GM21529 (cell line): Measurements from ENCODE around the gene GPR33.
A peak's percentile ranks its signal among the peaks of the same experiment; 100 is the strongest.
"Not testable (repeated sequence)": the region's sequence is repeated elsewhere in the genome, so short reads cannot be mapped to it uniquely, and the experiment has no call there.

Experiments
- ATAC-seq: cut with Tn5 transposase; IDR thresholded peaks from one replicate; pipeline ENCODE4 v1.9.1; 2021; ENCODE audit not compliant: unreplicated experiment

GPR33 gene

GRCh38 chr14:31461545-31461944 lies 26.3 kb downstream of the GPR33 start:
- ATAC-seq = no peak

- ATAC-seq = no peak
Observed at GRCh38 chr14:31457665-31458659, 29.9 kb downstream of the GPR33 start.

GRCh38 chr14:31456841-31457664 lies 30.8 kb downstream of the GPR33 start, which contains the start of gene DTD2:
DTD2 (minus strand) TSS chr14:31457506; CDS start chr14:31457393, 113 bp downstream.
- ATAC-seq = peak; percentile 99

GRCh38 chr14:31449971-31450610 lies 37.7 kb downstream of the GPR33 start:
- no peak for ATAC-seq

GRCh38 chr14:31449136-31449535 lies 38.7 kb downstream of the GPR33 start:
- ATAC-seq = no peak

- no peak for ATAC-seq
Observed at GRCh38 chr14:31445703-31446102, 42.1 kb downstream of the GPR33 start.

- no peak for ATAC-seq
Observed at GRCh38 chr14:31442284-31442683, 45.6 kb downstream of the GPR33 start.

GRCh38 chr14:31441273-31442111 lies 46.3 kb downstream of the GPR33 start:
- no peak for ATAC-seq

- no peak for ATAC-seq
Observed at GRCh38 chr14:31440280-31440679, 47.6 kb downstream of the GPR33 start.

- ATAC-seq = no peak
Observed at GRCh38 chr14:31439561-31439960, 48.3 kb downstream of the GPR33 start.

GRCh38 chr14:31437045-31437691 lies 50.7 kb downstream of the GPR33 start:
- not testable (repeated sequence) for ATAC-seq

- ATAC-seq = no peak
Observed at GRCh38 chr14:31435276-31435675, 52.6 kb downstream of the GPR33 start.
